ENCODE measurements around the gene EBF3. TPM values are rescaled to one million over a fixed set of nuclear protein-coding genes. Genes with fewer than 3 reads are reported as not detected.

EBF3 gene
- total RNA-seq, 2 experiments from 2014 or later = not detected

DNA sequence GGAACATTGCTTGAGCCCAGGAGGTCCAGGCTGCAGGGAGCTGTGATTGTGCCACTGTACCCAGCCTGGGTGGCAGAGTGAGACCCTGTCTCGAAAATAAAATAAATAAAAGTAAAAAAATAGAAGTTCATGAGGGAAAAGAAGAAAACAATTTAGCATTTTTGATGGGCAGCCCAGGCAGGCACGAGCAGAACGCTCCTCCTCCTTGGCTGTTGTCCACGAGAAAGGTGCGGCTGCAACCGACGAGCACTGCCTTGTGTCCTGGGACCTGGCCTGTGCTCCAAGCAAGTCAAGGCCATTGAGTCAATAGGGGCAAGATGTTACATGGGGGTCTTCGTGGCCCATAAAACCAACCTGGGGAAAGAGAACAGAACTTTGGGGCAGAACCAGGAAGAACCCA is 25.6 kb downstream of the EBF3 start:
- DNase-seq (no peak), ATAC-seq (ENCODE audit: poor library complexity) (no peak)
- Mint-ChIP-seq H3K4me3 (no peak overlapping the region), H3K9me3 (no peaks in the 10 kb centered on the region), H3K4me1 (ENCODE audit: low read depth) (no peaks in the 10 kb centered on the region), H3K27ac (no peak overlapping the region), H3K36me3 (ENCODE audit: low read depth) (no peaks in the 10 kb centered on the region), H3K27me3 (peaks cover 6% of the 10 kb centered on the region)
- POLR2A ChIA-PET = no interaction called here
- peaks cover 0 to 10% of the 10 kb centered on the region in 2 experiments for H3K27me3 ChIP-seq (ENCODE audit: control insufficient read depth in 1 of 2, insufficient read depth in 2 of 2, low read length in 2 of 2)
- TF ChIP-seq, protein P1, sequence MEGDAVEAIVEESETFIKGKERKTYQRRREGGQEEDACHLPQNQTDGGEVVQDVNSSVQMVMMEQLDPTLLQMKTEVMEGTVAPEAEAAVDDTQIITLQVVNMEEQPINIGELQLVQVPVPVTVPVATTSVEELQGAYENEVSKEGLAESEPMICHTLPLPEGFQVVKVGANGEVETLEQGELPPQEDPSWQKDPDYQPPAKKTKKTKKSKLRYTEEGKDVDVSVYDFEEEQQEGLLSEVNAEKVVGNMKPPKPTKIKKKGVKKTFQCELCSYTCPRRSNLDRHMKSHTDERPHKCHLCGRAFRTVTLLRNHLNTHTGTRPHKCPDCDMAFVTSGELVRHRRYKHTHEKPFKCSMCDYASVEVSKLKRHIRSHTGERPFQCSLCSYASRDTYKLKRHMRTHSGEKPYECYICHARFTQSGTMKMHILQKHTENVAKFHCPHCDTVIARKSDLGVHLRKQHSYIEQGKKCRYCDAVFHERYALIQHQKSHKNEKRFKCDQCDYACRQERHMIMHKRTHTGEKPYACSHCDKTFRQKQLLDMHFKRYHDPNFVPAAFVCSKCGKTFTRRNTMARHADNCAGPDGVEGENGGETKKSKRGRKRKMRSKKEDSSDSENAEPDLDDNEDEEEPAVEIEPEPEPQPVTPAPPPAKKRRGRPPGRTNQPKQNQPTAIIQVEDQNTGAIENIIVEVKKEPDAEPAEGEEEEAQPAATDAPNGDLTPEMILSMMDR (IDR thresholded peaks at IDR 0.05) = no peak
- no peaks in the 10 kb centered on the region for H3K9me3 ChIP-seq (ENCODE audit: control insufficient read depth in 1 of 2, insufficient read depth in 1 of 2, low read length in 2 of 2)
- CTCF ChIA-PET = no interaction called here
- H3K27ac ChIP-seq (ENCODE audit: low read depth in 1 of 2, low read length in 2 of 2) = no peak overlapping the region
- intact Hi-C loops (cut with DNase I, micrococcal nuclease) = no loop called here
- no peaks in the 10 kb centered on the region for H3K4me1 ChIP-seq (ENCODE audit: insufficient read depth, low read length)
- no peaks in the 10 kb centered on the region for H3K36me3 ChIP-seq (ENCODE audit: insufficient read depth, low read length)
- no peak overlapping the region for H3K4me3 ChIP-seq (ENCODE audit: low read length)

DNA sequence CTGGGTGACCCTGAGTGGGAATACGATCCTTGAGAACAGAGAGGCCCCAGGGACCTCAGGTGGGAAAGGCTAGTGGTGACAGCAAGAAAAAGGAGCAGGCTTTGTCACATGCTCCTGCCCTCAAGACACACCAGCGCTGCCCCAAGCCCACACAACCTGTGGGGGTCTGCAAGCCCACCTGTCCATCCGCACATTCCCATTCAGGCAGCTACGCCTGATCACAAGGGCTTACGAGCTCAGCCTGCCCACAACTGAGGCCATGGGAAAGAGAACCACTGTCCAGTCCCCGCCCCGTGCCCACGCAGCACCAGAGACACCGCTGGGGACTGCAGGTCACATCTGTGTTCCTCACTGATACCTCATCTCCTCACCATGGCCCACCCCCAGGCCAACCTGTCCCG is 26.7 kb downstream of the EBF3 start:
- H3K9me3 Mint-ChIP-seq = no peaks in the 10 kb centered on the region
- intact Hi-C loops (cut with DNase I, micrococcal nuclease) = no loop called here
- Histone ChIP-seq H3K36me3 (ENCODE audit: insufficient read depth, low read length) (no peaks in the 10 kb centered on the region), H3K4me3 (ENCODE audit: low read length) (no peak overlapping the region), H3K9me3 (ENCODE audit: control insufficient read depth in 1 of 2, insufficient read depth in 1 of 2, low read length in 2 of 2) (no peaks in the 10 kb centered on the region), H3K4me1 (ENCODE audit: insufficient read depth, low read length) (no peaks in the 10 kb centered on the region), H3K27ac (ENCODE audit: low read depth in 1 of 2, low read length in 2 of 2) (no peak overlapping the region), H3K27me3 (ENCODE audit: control insufficient read depth in 1 of 2, insufficient read depth in 2 of 2, low read length in 2 of 2) (peaks cover 0 to 10% of the 10 kb centered on the region in 2 experiments)
- POLR2A ChIA-PET = no interaction called here
- H3K27me3 Mint-ChIP-seq = no peaks in the 10 kb centered on the region
- CTCF ChIA-PET = no interaction called here
- ATAC-seq (ENCODE audit: poor library complexity) (no peak), DNase-seq (no peak)
- H3K4me1 Mint-ChIP-seq (ENCODE audit: low read depth) = no peaks in the 10 kb centered on the region
- TF ChIP-seq, protein P1 (IDR thresholded peaks at IDR 0.05) = no peak
- H3K27ac Mint-ChIP-seq = no peak overlapping the region
- no peaks in the 10 kb centered on the region for H3K36me3 Mint-ChIP-seq (ENCODE audit: low read depth)
- no peak overlapping the region for H3K4me3 Mint-ChIP-seq

DNA sequence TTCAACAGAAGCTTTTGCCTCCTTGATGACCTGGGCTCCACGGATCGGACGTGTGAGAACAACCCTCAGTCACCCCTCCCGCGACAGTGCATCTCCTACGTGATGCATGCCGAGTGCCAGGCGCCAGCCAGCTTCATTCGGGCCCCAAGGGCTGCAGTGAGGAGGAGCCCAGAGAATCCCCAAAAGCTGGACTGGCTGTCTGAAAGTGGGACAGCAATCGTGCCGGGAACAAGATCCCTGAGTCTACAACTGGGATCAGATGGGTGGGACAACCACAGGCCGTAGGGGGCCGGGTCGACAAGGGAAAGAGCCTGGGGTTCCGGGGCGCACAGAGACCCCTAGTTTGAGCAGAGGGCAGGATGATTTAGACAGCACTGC is 27.2 kb downstream of the EBF3 start:
- Mint-ChIP-seq H3K36me3 (ENCODE audit: low read depth) (no peaks in the 10 kb centered on the region), H3K27ac (no peak overlapping the region), H3K9me3 (no peaks in the 10 kb centered on the region), H3K27me3 (no peaks in the 10 kb centered on the region), H3K4me3 (no peak overlapping the region), H3K4me1 (ENCODE audit: low read depth) (no peaks in the 10 kb centered on the region)
- DNase-seq (no peak), ATAC-seq (ENCODE audit: poor library complexity) (no peak)
- intact Hi-C loops (cut with DNase I, micrococcal nuclease) = no loop called here
- Histone ChIP-seq H3K4me3 (ENCODE audit: low read length) (no peak overlapping the region), H3K27ac (ENCODE audit: low read depth in 1 of 2, low read length in 2 of 2) (no peak overlapping the region), H3K36me3 (ENCODE audit: insufficient read depth, low read length) (no peaks in the 10 kb centered on the region), H3K27me3 (ENCODE audit: control insufficient read depth in 1 of 2, insufficient read depth in 2 of 2, low read length in 2 of 2) (peaks cover 0 to 10% of the 10 kb centered on the region in 2 experiments), H3K4me1 (ENCODE audit: insufficient read depth, low read length) (no peaks in the 10 kb centered on the region), H3K9me3 (ENCODE audit: control insufficient read depth in 1 of 2, insufficient read depth in 1 of 2, low read length in 2 of 2) (no peaks in the 10 kb centered on the region)
- CTCF ChIA-PET = no interaction called here
- TF ChIP-seq, protein P1 (IDR thresholded peaks at IDR 0.05) = no peak
- POLR2A ChIA-PET = no interaction called here
